Thoracic aorta (tissue), 2 donors: ENCODE measurements around the gene TMEM198. TPM values are rescaled to one million over a fixed set of nuclear protein-coding genes. Genes with fewer than 3 reads are reported as not detected.

Experiments
- ATAC-seq: fragments of 150-250 bp; one replicate; pipeline ENCODE4 v1.8.0; 2017; ENCODE audit warnings: low read depth; ENCODE audit not compliant: insufficient number of reproducible peaks, low FRiP score
- DNase-seq: peaks from one replicate; pipeline ENCODE4 v3.0.0-alpha.2; 2020; ENCODE audit warnings: low spot score
- H3K27ac ChIP-seq, 2 donors: fragments of 200-600 bp; sonication (generic); 1 replicate in 1 of 2; 2 replicates in 1 of 2; pipeline ENCODE4 v1.5.1; 2016; ENCODE audit warnings: mild to moderate bottlenecking in 2 of 2, moderate library complexity in 2 of 2
- H3K27me3 ChIP-seq: fragments of 200-600 bp; sonication (generic); replicated peaks from 2 replicates; pipeline ENCODE4 v1.6.0; 2016; ENCODE audit warnings: mild to moderate bottlenecking; ENCODE audit not compliant: insufficient read depth
- H3K36me3 ChIP-seq: fragments of 200-600 bp; sonication (generic); one replicate; pipeline ENCODE4 v1.5.1; 2016
- H3K4me1 ChIP-seq, 2 donors: fragments of 200-600 bp; sonication (generic); 1 replicate in 1 of 2; 2 replicates in 1 of 2; pipeline versions ENCODE4 v1.5.1 to v1.6.0; 2016; ENCODE audit warnings: low read depth in 2 of 2, mild to moderate bottlenecking in 1 of 2; ENCODE audit not compliant: control insufficient read depth in 1 of 2
- H3K4me3 ChIP-seq: fragments of 200-600 bp; sonication (generic); 2 replicates; pipeline ENCODE4 v1.5.1; 2016; ENCODE audit warnings: mild to moderate bottlenecking
- H3K9me3 ChIP-seq: fragments of 200-600 bp; sonication (generic); 2 replicates; pipeline ENCODE4 v1.5.1; 2016
- CTCF ChIP-seq: fragments of 200-600 bp; sonication (generic); IDR thresholded peaks from one replicate; pipeline ENCODE4 v1.5.1; 2019; ENCODE audit warnings: antibody characterized with exemption
- total RNA-seq, 2 donors: library from RNA; depleted of rRNA; stranded (reverse); fragments of >200 nt; gene quantifications; one replicate each; pipeline versions ENCODE4 v1.1.0 to v1.2.3, GENCODE V29; 2016

TMEM198 gene
- total RNA-seq, 2 donors from 2014 or later, result 1.4 to 3.9 TPM

GRCh38 chr2:219500135-219500534 is 43.7 kb upstream of the TMEM198 start:
- TF ChIP-seq CTCF, result no peak

GRCh38 chr2:219501849-219502248 is 42.0 kb upstream of the TMEM198 start:
- ATAC-seq, result no peak
- no peak for TF ChIP-seq CTCF
- H3K27ac ChIP-seq, result no peak overlapping the region
- peaks cover 12 to 24% of the 10 kb centered on the region in 2 donors for H3K4me1 ChIP-seq
- H3K27me3 ChIP-seq, result no peaks in the 10 kb centered on the region
- no peaks in the 10 kb centered on the region for H3K9me3 ChIP-seq
- DNase-seq, result no peak
- no peak overlapping the region for H3K4me3 ChIP-seq
- H3K36me3 ChIP-seq, result peaks cover 34% of the 10 kb centered on the region

More at GRCh38 chr2:219500135-219500534, 43.7 kb upstream of the TMEM198 start:
- Histone ChIP-seq H3K9me3 (no peaks in the 10 kb centered on the region), H3K4me3 (no peak overlapping the region), H3K36me3 (peaks cover 24% of the 10 kb centered on the region), H3K27ac (no peak overlapping the region), H3K27me3 (no peaks in the 10 kb centered on the region), H3K4me1 (peaks cover 21 to 41% of the 10 kb centered on the region in 2 donors)
- ATAC-seq (no peak), DNase-seq (no peak)

GRCh38 chr2:219502618-219503017 is 41.2 kb upstream of the TMEM198 start:
- no peaks in the 10 kb centered on the region for H3K9me3 ChIP-seq
- H3K4me3 ChIP-seq, result no peak overlapping the region
- DNase-seq (no peak), ATAC-seq (no peak)
- H3K36me3 ChIP-seq, result peaks cover 35% of the 10 kb centered on the region
- peaks cover 6 to 17% of the 10 kb centered on the region in 2 donors for H3K4me1 ChIP-seq
- TF ChIP-seq CTCF, result no peak
- no peak overlapping the region for H3K27ac ChIP-seq
- H3K27me3 ChIP-seq, result no peaks in the 10 kb centered on the region

GRCh38 chr2:219505585-219505984 is 38.2 kb upstream of the TMEM198 start:
- H3K4me3 ChIP-seq, result no peak overlapping the region
- H3K9me3 ChIP-seq, result no peaks in the 10 kb centered on the region
- H3K36me3 ChIP-seq, result peaks cover 35% of the 10 kb centered on the region
- peaks cover 16 to 31% of the 10 kb centered on the region in 2 donors for H3K4me1 ChIP-seq
- H3K27ac ChIP-seq, result no peak overlapping the region
- no peak for ATAC-seq
- no peak for DNase-seq
- H3K27me3 ChIP-seq, result no peaks in the 10 kb centered on the region
- no peak for TF ChIP-seq CTCF

GRCh38 chr2:219506153-219506801 is 37.6 kb upstream of the TMEM198 start:
- DNase-seq (no peak), ATAC-seq (no peak)
- H3K27me3 ChIP-seq, result no peaks in the 10 kb centered on the region
- peaks cover 16 to 31% of the 10 kb centered on the region in 2 donors for H3K4me1 ChIP-seq
- H3K27ac ChIP-seq, result no peak overlapping the region
- no peaks in the 10 kb centered on the region for H3K9me3 ChIP-seq
- no peak for TF ChIP-seq CTCF
- no peak overlapping the region for H3K4me3 ChIP-seq
- peaks cover 34% of the 10 kb centered on the region for H3K36me3 ChIP-seq
